ENCODE measurements around the gene DIS3L2. TPM values are rescaled to one million over a fixed set of nuclear protein-coding genes. Genes with fewer than 3 reads are reported as not detected.

Gene DIS3L2
- total RNA-seq, 1 experiment from 2014 or later = 15.8 TPM

DNA sequence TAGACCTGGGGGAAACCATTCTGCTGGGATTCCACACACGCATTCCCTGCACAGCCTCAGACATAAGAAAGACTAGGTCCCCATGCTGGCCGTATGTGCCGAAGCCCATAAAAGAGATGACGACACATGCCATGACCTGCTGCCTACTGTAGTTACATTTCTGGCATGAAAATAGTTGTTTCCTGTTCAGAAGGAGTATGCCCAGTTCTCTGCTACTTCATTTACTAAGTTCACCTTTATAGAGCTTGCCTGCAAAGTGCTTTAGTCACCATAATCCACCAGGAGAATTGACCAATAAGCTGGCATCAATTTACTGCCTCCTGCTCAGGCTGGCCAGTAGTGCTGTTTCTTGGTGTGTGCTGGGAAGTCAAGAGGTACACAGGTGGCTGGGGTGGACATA, 266.8 kb downstream of the DIS3L2 start:
- H3K27ac ChIP-seq (ENCODE audit: low read length) = no peak overlapping the region
- no peak for DNase-seq

GRCh38 chr2:232228971-232229894, 267.7 kb downstream of the DIS3L2 start:
- 0 out of 2 replicates have a peak, but pooled peaks cover 5% of the 10 kb centered on the region for H4K20me1 ChIP-seq (ENCODE audit: insufficient read depth, low read depth, low read length)
- no peak overlapping the region for H2AFZ ChIP-seq (ENCODE audit: low read length)
- H3K79me2 ChIP-seq (ENCODE audit: low read length) = no peaks in the 10 kb centered on the region
- DNase-seq = no peak
- no peaks in the 10 kb centered on the region for H3K9me3 ChIP-seq (ENCODE audit: low read length)
- no peaks in the 10 kb centered on the region for H3K27me3 ChIP-seq (ENCODE audit: low read length)
- no peak overlapping the region for H3K4me2 ChIP-seq (ENCODE audit: low read depth, low read length, poor library complexity, severe bottlenecking)
- H3K9ac ChIP-seq (ENCODE audit: low read length) = no peak overlapping the region
- H3K9me2 ChIP-seq (replicated peaks; ENCODE audit: insufficient read depth, low read length) = no peaks in the 10 kb centered on the region
- no peak overlapping the region for H3K4me3 ChIP-seq (ENCODE audit: low read length)
- H3K27ac ChIP-seq (ENCODE audit: low read length) = no peak overlapping the region
- no peaks in the 10 kb centered on the region for H3K4me1 ChIP-seq (ENCODE audit: low read length)
- no peaks in the 10 kb centered on the region for H3K36me3 ChIP-seq (ENCODE audit: insufficient read depth, low read length)

More for the DNA sequence above, 266.8 kb downstream of the DIS3L2 start:
- Histone ChIP-seq H3K36me3 (ENCODE audit: insufficient read depth, low read length) (no peaks in the 10 kb centered on the region), H2AFZ (ENCODE audit: low read length) (no peak overlapping the region), H3K9ac (ENCODE audit: low read length) (no peak overlapping the region), H4K20me1 (ENCODE audit: insufficient read depth, low read depth, low read length) (0 out of 2 replicates have a peak, but pooled peaks cover 5% of the 10 kb centered on the region), H3K4me1 (ENCODE audit: low read length) (no peaks in the 10 kb centered on the region), H3K9me3 (ENCODE audit: low read length) (no peaks in the 10 kb centered on the region), H3K4me2 (ENCODE audit: low read depth, low read length, poor library complexity, severe bottlenecking) (no peak overlapping the region), H3K79me2 (ENCODE audit: low read length) (no peaks in the 10 kb centered on the region), H3K9me2 (replicated peaks; ENCODE audit: insufficient read depth, low read length) (no peaks in the 10 kb centered on the region), H3K27me3 (ENCODE audit: low read length) (no peaks in the 10 kb centered on the region), H3K4me3 (ENCODE audit: low read length) (no peak overlapping the region)

DNA sequence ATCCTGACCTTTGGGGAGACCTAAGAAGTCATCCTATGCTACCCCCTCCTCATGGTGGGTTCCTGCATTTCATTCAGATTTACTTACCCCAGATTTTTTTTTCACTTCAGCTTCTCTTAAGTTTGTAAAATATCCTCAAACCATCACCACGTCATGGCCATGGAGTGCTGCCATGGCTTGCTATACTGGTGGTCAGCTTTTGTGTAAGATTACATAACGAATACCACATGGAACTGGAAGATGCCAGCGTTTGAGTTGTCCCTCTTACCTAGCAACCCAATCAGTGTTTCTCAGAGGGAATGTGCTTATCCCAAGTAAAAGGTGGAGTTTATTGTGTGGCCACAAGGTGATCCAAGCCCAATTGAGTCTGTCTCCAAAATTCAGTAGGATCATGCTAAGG, 268.4 kb downstream of the DIS3L2 start:
- Histone ChIP-seq H3K36me3 (ENCODE audit: insufficient read depth, low read length) (no peaks in the 10 kb centered on the region), H3K4me1 (ENCODE audit: low read length) (no peaks in the 10 kb centered on the region), H3K9me3 (ENCODE audit: low read length) (no peaks in the 10 kb centered on the region), H3K4me3 (ENCODE audit: low read length) (no peak overlapping the region), H3K4me2 (ENCODE audit: low read depth, low read length, poor library complexity, severe bottlenecking) (no peak overlapping the region), H4K20me1 (ENCODE audit: insufficient read depth, low read depth, low read length) (0 out of 2 replicates have a peak, but pooled peaks cover 5% of the 10 kb centered on the region), H3K9me2 (replicated peaks; ENCODE audit: insufficient read depth, low read length) (no peaks in the 10 kb centered on the region), H3K27ac (ENCODE audit: low read length) (no peak overlapping the region), H2AFZ (ENCODE audit: low read length) (no peak overlapping the region), H3K79me2 (ENCODE audit: low read length) (no peaks in the 10 kb centered on the region), H3K27me3 (ENCODE audit: low read length) (no peaks in the 10 kb centered on the region), H3K9ac (ENCODE audit: low read length) (no peak overlapping the region)
- DNase-seq = no peak

DNA sequence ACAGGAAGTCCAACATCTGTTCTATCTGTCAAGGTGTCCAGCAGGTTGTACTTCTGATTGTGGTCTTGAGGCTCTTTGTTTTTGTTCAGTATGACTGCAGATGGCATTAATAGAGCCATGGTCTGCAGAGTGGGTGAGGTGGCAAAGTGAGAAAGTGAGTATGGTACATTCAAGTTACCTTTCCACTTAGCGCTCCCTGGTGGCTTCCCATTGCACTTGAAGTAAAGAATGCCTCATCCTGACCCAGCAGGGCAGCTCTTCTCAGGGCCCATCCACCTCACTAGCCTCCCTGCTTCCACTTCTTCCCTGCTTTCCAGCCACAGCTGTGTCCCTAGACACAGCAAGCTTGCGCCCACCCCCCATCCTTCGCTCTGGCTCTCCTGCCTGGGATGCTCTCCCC, 269.0 kb downstream of the DIS3L2 start:
- H3K4me1 ChIP-seq (ENCODE audit: low read length) = no peaks in the 10 kb centered on the region
- H3K4me3 ChIP-seq (ENCODE audit: low read length) = no peak overlapping the region
- no peaks in the 10 kb centered on the region for H3K36me3 ChIP-seq (ENCODE audit: insufficient read depth, low read length)
- H3K79me2 ChIP-seq (ENCODE audit: low read length) = no peaks in the 10 kb centered on the region
- H3K27me3 ChIP-seq (ENCODE audit: low read length) = no peaks in the 10 kb centered on the region
- H2AFZ ChIP-seq (ENCODE audit: low read length) = no peak overlapping the region
- DNase-seq = peak; percentile 82
- 0 out of 2 replicates have a peak, but pooled peaks cover 5% of the 10 kb centered on the region for H4K20me1 ChIP-seq (ENCODE audit: insufficient read depth, low read depth, low read length)
- no peaks in the 10 kb centered on the region for H3K9me3 ChIP-seq (ENCODE audit: low read length)
- no peak overlapping the region for H3K27ac ChIP-seq (ENCODE audit: low read length)
- H3K9ac ChIP-seq (ENCODE audit: low read length) = no peak overlapping the region
- H3K4me2 ChIP-seq (ENCODE audit: low read depth, low read length, poor library complexity, severe bottlenecking) = no peak overlapping the region
- no peaks in the 10 kb centered on the region for H3K9me2 ChIP-seq (replicated peaks; ENCODE audit: insufficient read depth, low read length)

- Histone ChIP-seq H3K4me2 (ENCODE audit: low read depth, low read length, poor library complexity, severe bottlenecking) (no peak overlapping the region), H3K27ac (ENCODE audit: low read length) (no peak overlapping the region), H3K9me2 (replicated peaks; ENCODE audit: insufficient read depth, low read length) (no peaks in the 10 kb centered on the region), H4K20me1 (ENCODE audit: insufficient read depth, low read depth, low read length) (0 out of 2 replicates have a peak, but pooled peaks cover 5% of the 10 kb centered on the region), H3K79me2 (ENCODE audit: low read length) (no peaks in the 10 kb centered on the region), H3K9ac (ENCODE audit: low read length) (no peak overlapping the region), H3K27me3 (ENCODE audit: low read length) (no peaks in the 10 kb centered on the region), H3K4me1 (ENCODE audit: low read length) (no peaks in the 10 kb centered on the region), H3K4me3 (ENCODE audit: low read length) (no peak overlapping the region), H2AFZ (ENCODE audit: low read length) (no peak overlapping the region), H3K9me3 (ENCODE audit: low read length) (no peaks in the 10 kb centered on the region), H3K36me3 (ENCODE audit: insufficient read depth, low read length) (no peaks in the 10 kb centered on the region)
- DNase-seq = no peak
These were observed 270.0 kb downstream of the DIS3L2 start for GRCh38 chr2:232231554-232231953.

GRCh38 chr2:232232915-232233314, 271.4 kb downstream of the DIS3L2 start:
- Histone ChIP-seq H2AFZ (ENCODE audit: low read length) (no peak overlapping the region), H3K27ac (ENCODE audit: low read length) (no peak overlapping the region), H4K20me1 (ENCODE audit: insufficient read depth, low read depth, low read length) (0 out of 2 replicates have a peak, but pooled peaks cover 5% of the 10 kb centered on the region), H3K36me3 (ENCODE audit: insufficient read depth, low read length) (no peaks in the 10 kb centered on the region), H3K9me2 (replicated peaks; ENCODE audit: insufficient read depth, low read length) (no peaks in the 10 kb centered on the region), H3K4me1 (ENCODE audit: low read length) (no peaks in the 10 kb centered on the region), H3K4me3 (ENCODE audit: low read length) (no peak overlapping the region), H3K4me2 (ENCODE audit: low read depth, low read length, poor library complexity, severe bottlenecking) (no peak overlapping the region), H3K27me3 (ENCODE audit: low read length) (no peaks in the 10 kb centered on the region), H3K9me3 (ENCODE audit: low read length) (no peaks in the 10 kb centered on the region), H3K79me2 (ENCODE audit: low read length) (no peaks in the 10 kb centered on the region), H3K9ac (ENCODE audit: low read length) (no peak overlapping the region)
- DNase-seq = no peak

GRCh38 chr2:232234922-232235615, 273.6 kb downstream of the DIS3L2 start:
- DNase-seq = no peak
- H4K20me1 ChIP-seq (ENCODE audit: insufficient read depth, low read depth, low read length) = 0 out of 2 replicates have a peak, but pooled peaks cover 3% of the 10 kb centered on the region
- H3K27ac ChIP-seq (ENCODE audit: low read length) = no peak overlapping the region
- no peak overlapping the region for H3K9ac ChIP-seq (ENCODE audit: low read length)
- no peaks in the 10 kb centered on the region for H3K27me3 ChIP-seq (ENCODE audit: low read length)
- no peaks in the 10 kb centered on the region for H3K4me1 ChIP-seq (ENCODE audit: low read length)
- no peaks in the 10 kb centered on the region for H3K9me2 ChIP-seq (replicated peaks; ENCODE audit: insufficient read depth, low read length)
- H3K36me3 ChIP-seq (ENCODE audit: insufficient read depth, low read length) = no peaks in the 10 kb centered on the region
- H3K9me3 ChIP-seq (ENCODE audit: low read length) = no peaks in the 10 kb centered on the region
- no peak overlapping the region for H2AFZ ChIP-seq (ENCODE audit: low read length)
- no peak overlapping the region for H3K4me2 ChIP-seq (ENCODE audit: low read depth, low read length, poor library complexity, severe bottlenecking)
- no peak overlapping the region for H3K4me3 ChIP-seq (ENCODE audit: low read length)
- H3K79me2 ChIP-seq (ENCODE audit: low read length) = no peaks in the 10 kb centered on the region

- H3K4me1 ChIP-seq (ENCODE audit: low read length) = no peaks in the 10 kb centered on the region
- no peaks in the 10 kb centered on the region for H3K79me2 ChIP-seq (ENCODE audit: low read length)
- no peak overlapping the region for H3K27ac ChIP-seq (ENCODE audit: low read length)
- DNase-seq = no peak
- H3K9me2 ChIP-seq (replicated peaks; ENCODE audit: insufficient read depth, low read length) = no peaks in the 10 kb centered on the region
- no peak overlapping the region for H3K4me3 ChIP-seq (ENCODE audit: low read length)
- no peaks in the 10 kb centered on the region for H3K36me3 ChIP-seq (ENCODE audit: insufficient read depth, low read length)
- H2AFZ ChIP-seq (ENCODE audit: low read length) = no peak overlapping the region
- no peaks in the 10 kb centered on the region for H4K20me1 ChIP-seq (ENCODE audit: insufficient read depth, low read depth, low read length)
- no peak overlapping the region for H3K4me2 ChIP-seq (ENCODE audit: low read depth, low read length, poor library complexity, severe bottlenecking)
- H3K9ac ChIP-seq (ENCODE audit: low read length) = no peak overlapping the region
- no peaks in the 10 kb centered on the region for H3K27me3 ChIP-seq (ENCODE audit: low read length)
- no peaks in the 10 kb centered on the region for H3K9me3 ChIP-seq (ENCODE audit: low read length)
These were observed 274.2 kb downstream of the DIS3L2 start for GRCh38 chr2:232235716-232236115.

Measured in Karpas-422 (cell line).